K562 (cell line): Measurements from ENCODE around the gene SRMS. TPM values are rescaled to one million over a fixed set of nuclear protein-coding genes. Genes with fewer than 3 reads are reported as not detected.
"Not testable (repeated sequence)": the region's sequence is repeated elsewhere in the genome, so short reads cannot be mapped to it uniquely, and the experiment has no call there.

Experiments used
- ATAC-seq: fragments of 200-7000 bp; cut with Tn5 transposase; 3 replicates; pipeline ENCODE4 v1.9.1; 2020; ENCODE audit warnings: moderate library complexity
- BruUV-seq: library from RNA; stranded (reverse); fragments of 400-500 nt; replicated peaks from 2 replicates; lab custom pipeline; 2021; lab: Mats Ljungman, UMichigan
- CTCF ChIA-PET: fragments of 300-600 bp; formaldehyde crosslinking; extraction: SDS; loops from one replicate; lab custom pipeline; 2021; ENCODE audit warnings: low intra/inter-chr PET ratio; lab: Yijun Ruan, JAX
- POLR2A ChIA-PET: fragments of 300-600, 350-650 bp; sonication (Branson Sonifier 250); formaldehyde crosslinking; extraction: SDS; loops from one replicate; lab custom pipeline; 2021; ENCODE audit warnings: antibody characterized with exemption, inconsistent platforms; lab: Yijun Ruan, JAX
- DNase-seq, 4 experiments: peaks; one replicate each; pipeline versions ENCODE4 v3.0.0 to v3.0.0-alpha.2; 2011 to 2018; ENCODE audit warnings: low spot score in 3 of 4, mixed read lengths in 3 of 4; ENCODE audit errors: extremely low read depth in 1 of 4
- FAIRE-seq: peaks from 2 replicates; lab custom pipeline; 2011; peaks lifted over from hg19 to GRCh38; lab: Jason Lieb, UNC
- H2AFZ ChIP-seq: 2 replicates; pipeline ENCODE4 v1.6.0; 2011; ENCODE audit warnings: low read depth, low read length, control low read depth, inconsistent platforms
- H3K27ac ChIP-seq: fragments of 200-600 bp; 3 replicates; pipeline ENCODE4 v1.8.0; 2011; ENCODE audit warnings: low read depth, mild to moderate bottlenecking, control low read depth, inconsistent platforms, low read length, moderate library complexity, mixed read lengths; ENCODE audit errors: extremely low read depth
- H3K27me3 ChIP-seq, 2 experiments: fragments of 300-600 bp in 1 of 2; 2 replicates in 1 of 2; 3 replicates in 1 of 2; pipeline versions ENCODE4 v1.6.0 to v1.8.0; 2011; ENCODE audit warnings: inconsistent platforms in 2 of 2, low read length in 2 of 2, mild to moderate bottlenecking in 1 of 2, mixed read lengths in 1 of 2, moderate library complexity in 1 of 2; ENCODE audit not compliant: control insufficient read depth in 2 of 2, insufficient read depth in 2 of 2
- H3K36me3 ChIP-seq: fragments of 300-600 bp; 3 replicates; pipeline ENCODE4 v1.8.0; 2011; ENCODE audit warnings: mild to moderate bottlenecking, low read length, inconsistent platforms; ENCODE audit not compliant: control insufficient read depth, insufficient read depth
- H3K4me1 ChIP-seq, 2 experiments: fragments of 200-600 bp in 1 of 2; replicated peaks in 1 of 2; 2 replicates in 1 of 2; 3 replicates in 1 of 2; pipeline versions ENCODE4 v1.5.1 to v1.8.0; 2011; ENCODE audit warnings: inconsistent platforms in 2 of 2, low read length in 2 of 2, mild to moderate bottlenecking in 1 of 2, mixed read lengths in 1 of 2, moderate library complexity in 1 of 2; ENCODE audit not compliant: control insufficient read depth in 2 of 2, insufficient read depth in 2 of 2
- H3K4me2 ChIP-seq: 2 replicates; pipeline ENCODE4 v1.6.1; 2011; ENCODE audit warnings: low read length, control low read depth, inconsistent platforms, mixed read lengths; ENCODE audit not compliant: insufficient read depth
- H3K4me3 ChIP-seq: fragments of 200-600 bp; sonication (generic), shearing (Covaris generic); 2 replicates; pipeline ENCODE4 v1.5.1; 2016; ENCODE audit warnings: control low read depth, inconsistent platforms
- H3K79me2 ChIP-seq: fragments of 200-600 bp; 3 replicates; pipeline ENCODE4 v1.8.0; 2011; ENCODE audit warnings: low read length, inconsistent platforms; ENCODE audit not compliant: control insufficient read depth, insufficient read depth
- H3K9ac ChIP-seq, 2 experiments: 2 replicates each; pipeline versions ENCODE4 v1.6.0 to v1.6.1; 2011; ENCODE audit warnings: low read depth in 2 of 2, low read length in 2 of 2, control low read depth in 1 of 2, inconsistent platforms in 1 of 2, mild to moderate bottlenecking in 1 of 2, mixed read lengths in 1 of 2; ENCODE audit not compliant: insufficient read depth in 1 of 2
- H3K9me1 ChIP-seq: one replicate; pipeline ENCODE4 v1.6.0; 2011; ENCODE audit warnings: inconsistent platforms, mild to moderate bottlenecking, low read length, moderate library complexity; ENCODE audit not compliant: control insufficient read depth, insufficient read depth
- H3K9me3 ChIP-seq: replicated peaks from 2 replicates; pipeline ENCODE4 v1.5.1; 2011; ENCODE audit warnings: low read depth, low read length, inconsistent platforms; ENCODE audit not compliant: control insufficient read depth, insufficient read depth
- H4K20me1 ChIP-seq: replicated peaks from 2 replicates; pipeline ENCODE4 v1.6.1; 2011; ENCODE audit warnings: low read length, inconsistent platforms, mixed read lengths; ENCODE audit not compliant: control insufficient read depth, insufficient read depth
- NR2C1 ChIP-seq, 2 experiments: fragments of 450-650 bp; IDR thresholded peaks; 2 replicates each; pipeline ENCODE4 v1.6.1; 2017; ENCODE audit warnings: mild to moderate bottlenecking in 2 of 2, antibody characterized with exemption in 1 of 2, inconsistent platforms in 1 of 2, missing compliant biosample characterization in 1 of 2, missing genetic modification characterization in 1 of 2
- NR2C2 ChIP-seq, 2 experiments: fragments of 200-800 bp in 1 of 2; sonication (Bioruptor generic) in 1 of 2; sonication (generic) in 1 of 2; formaldehyde crosslinking in 1 of 2; IDR thresholded peaks; 2 replicates each; pipeline versions ENCODE4 v1.6.1 to v1.8.0; 2016 to 2022; ENCODE audit warnings: mild to moderate bottlenecking in 1 of 2, missing compliant biosample characterization in 1 of 2, missing genetic modification characterization in 1 of 2, missing genetic modification reagents in 1 of 2
- SP1 ChIP-seq: sonication (generic); formaldehyde crosslinking; IDR thresholded peaks from 2 replicates; pipeline ENCODE4 v1.8.1; 2022; ENCODE audit warnings: mild to moderate bottlenecking, missing genetic modification reagents
- TFAP4 ChIP-seq: sonication (generic); formaldehyde crosslinking; IDR thresholded peaks from 2 replicates; pipeline ENCODE4 v1.8.0; 2022; ENCODE audit warnings: missing genetic modification reagents, mild to moderate bottlenecking, moderate library complexity, borderline replicate concordance
- USF1 ChIP-seq: sonication (generic); formaldehyde crosslinking; IDR thresholded peaks from 2 replicates; pipeline ENCODE4 v1.9.0; 2022; ENCODE audit warnings: mild to moderate bottlenecking, missing genetic modification reagents
- ZBTB33 ChIP-seq: sonication (generic); formaldehyde crosslinking; IDR thresholded peaks from 2 replicates; pipeline ENCODE4 v1.8.1; 2023; ENCODE audit warnings: mild to moderate bottlenecking, missing genetic modification reagents
- ZNF263 ChIP-seq: sonication (generic); formaldehyde crosslinking; IDR thresholded peaks from 2 replicates; pipeline ENCODE4 v1.8.0; 2022; ENCODE audit warnings: mild to moderate bottlenecking, missing genetic modification reagents, borderline replicate concordance
- WGBS: fragments of 100-300 bp; shearing (Covaris generic); methylation state at CpG from one replicate; pipeline ENCODE4 v1.1.6; 2016; ENCODE audit warnings: low coverage, mixed read lengths; ENCODE audit not compliant: insufficient coverage; ENCODE audit errors: missing lambda C conversion rate; 5-methylcytosine and 5-hydroxymethylcytosine counted together
- in situ Hi-C: fragments of 300-500 bp; cut with MboI; formaldehyde crosslinking; loops from 4 replicates; pipeline ENCODE4 v1.15.0; 2018; ENCODE audit warnings: inconsistent platforms, mixed read lengths
- intact Hi-C: fragments of 100-400 bp; cut with micrococcal nuclease; formaldehyde crosslinking; loops from 2 replicates; pipeline ENCODE4 v1.14.2; 2022
- polyA plus RNA-seq, 8 experiments: library from polyadenylated mRNA; depleted of rRNA in 4 of 8; stranded (reverse) in 5 of 8; unstranded in 3 of 8; fragments of >200 nt; fragmentation: Nextera tagmentation in 2 of 8; fragmentation: Illumina TruSeq in 1 of 8; extraction: Ambion mirVana in 2 of 8; extraction: Trizol in 1 of 8; gene quantifications; 2 replicates each; pipeline versions ENCODE4 v1.2.1 to v1.2.3, GENCODE V29; 2011 to 2014; ENCODE audit warnings: inconsistent platforms in 1 of 8, missing spikeins in 1 of 8
- total RNA-seq, 7 experiments: library from RNA; depleted of rRNA in 6 of 7; stranded (reverse); fragments of >200 nt in 6 of 7; fragmentation: Illumina TruSeq in 2 of 7; extraction: Trizol in 2 of 7; gene quantifications; 2 replicates each; pipeline versions ENCODE4 v1.2.1 to v1.2.3, GENCODE V29; 2011 to 2021; ENCODE audit warnings: low replicate concordance in 1 of 7

Gene SRMS
- total and polyA plus RNA-seq, 9 of the 15 experiments (the other 6 are each of a cell fraction or from before 2014, with no cell fraction given), result 0.07 TPM; not detected in 8

GRCh38 chr20:63559485-63560332, 12.2 kb upstream of the SRMS start:
- POLR2A ChIA-PET, result not testable (repeated sequence)
- peak; percentile 88 for FAIRE-seq

More at GRCh38 chr20:63559485-63560332, 12.2 kb upstream of the SRMS start:
- in situ Hi-C loops; H3K79me2 ChIP-seq; BruUV-seq; H3K36me3 ChIP-seq; H4K20me1 ChIP-seq; CTCF ChIA-PET; H3K4me3 ChIP-seq; H3K27ac ChIP-seq; H3K9me1 ChIP-seq; H3K4me2 ChIP-seq; H3K9me3 ChIP-seq; H2AFZ ChIP-seq; TF ChIP-seq NR2C1 (tag; IDR thresholded peaks at IDR 0.05); NR2C2 (CRISPR knock-in tag; IDR thresholded peaks at IDR 0.05): not testable (repeated sequence)
- H3K27me3 ChIP-seq, result peaks cover 0 to 11% of the 10 kb centered on the region in 2 experiments; a peak in 2 of 5 replicates
- DNase-seq, result peak in 2 of 4 experiments; percentile 54 to 63
- H3K9ac ChIP-seq, result peak overlapping the region in 1 of 2 experiments; percentile 64; a peak in 1 of 4 replicates
- peak; percentile 79 for ATAC-seq
- 74% methylated on average over 11 of the region's 31 CpGs for WGBS
- TF ChIP-seq ZNF263 (CRISPR knock-in tag), result peak; percentile 72
- TF ChIP-seq NR2C1 (IDR thresholded peaks at IDR 0.05), result 0 out of 2 replicates have a peak, but pooled peaks have one; percentile 3
- peak; percentile 4; the same call in 1 of the 2 replicates for TF ChIP-seq SP1
- TF ChIP-seq ZBTB33 (CRISPR knock-in tag), result 0 out of 2 replicates have a peak, but pooled peaks have one; percentile 17
- peak; percentile 86 for TF ChIP-seq USF1 (CRISPR knock-in tag)
- peak; percentile 78 for TF ChIP-seq NR2C2 (tag; IDR thresholded peaks at IDR 0.05)
- peak; percentile 65; the same call in 1 of the 2 replicates for TF ChIP-seq TFAP4 (CRISPR knock-in tag)
- H3K4me1 ChIP-seq, result peaks cover 0 to 84% of the 10 kb centered on the region in 2 experiments; a peak in 2 of 5 replicates
- intact Hi-C loops, result loop anchor here (10.0 kb wide), 1 partner anchor 305 kb away; the partner anchor contains the start of genes ABHD16B and TPD52L2
